Measurements from ENCODE around the gene GSG1.

- no peak for TF ChIP-seq CTCF (IDR thresholded peaks at IDR 0.05)
- TF ChIP-seq POLR2A (IDR thresholded peaks at IDR 0.05): no peak
- TF ChIP-seq EP300 (IDR thresholded peaks at IDR 0.05): no peak
- TF ChIP-seq POLR2AphosphoS5 (IDR thresholded peaks at IDR 0.05): no peak
These were observed 32.1 kb upstream of the GSG1 start for GRCh38 chr12:13135371-13136178.

Measured in sigmoid colon (tissue), 4 donors.